OCI-M1 (cell line): ENCODE measurements around the gene TAS2R40.
A peak's percentile ranks its signal among the peaks of the same experiment; 100 is the strongest.
"Not testable (repeated sequence)": the region's sequence is repeated elsewhere in the genome, so short reads cannot be mapped to it uniquely, and the experiment has no call there.

Experiments
- DNase-seq: peaks from one replicate; lab custom pipeline; 2025; lab: John Stamatoyannopoulos, UW

Gene TAS2R40

DNA sequence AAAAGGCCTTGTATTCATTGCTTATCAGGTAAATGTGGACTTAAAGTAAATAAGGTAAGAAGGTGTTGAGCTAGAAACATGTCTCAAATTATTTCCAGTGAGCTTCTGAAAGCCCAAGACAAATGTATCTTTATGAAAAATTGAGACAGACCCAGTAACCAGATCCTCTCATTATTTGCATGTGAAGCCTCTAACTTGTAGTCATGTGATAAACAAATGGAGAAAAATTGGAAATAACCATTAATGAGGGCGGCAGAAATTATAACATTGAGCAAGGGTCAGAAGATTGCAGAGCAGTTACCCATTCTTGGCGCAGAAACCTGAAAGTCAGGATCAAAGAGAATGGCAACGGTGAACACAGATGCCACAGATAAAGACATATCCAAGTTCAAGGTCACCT, at the start of gene TAS2R40:
Gene TAS2R40, plus strand, starts transcription at position 301 of the 400 bp plus-strand sequence. Its CDS starts 42 bp downstream, at position 343.
- DNase-seq: no peak

DNA sequence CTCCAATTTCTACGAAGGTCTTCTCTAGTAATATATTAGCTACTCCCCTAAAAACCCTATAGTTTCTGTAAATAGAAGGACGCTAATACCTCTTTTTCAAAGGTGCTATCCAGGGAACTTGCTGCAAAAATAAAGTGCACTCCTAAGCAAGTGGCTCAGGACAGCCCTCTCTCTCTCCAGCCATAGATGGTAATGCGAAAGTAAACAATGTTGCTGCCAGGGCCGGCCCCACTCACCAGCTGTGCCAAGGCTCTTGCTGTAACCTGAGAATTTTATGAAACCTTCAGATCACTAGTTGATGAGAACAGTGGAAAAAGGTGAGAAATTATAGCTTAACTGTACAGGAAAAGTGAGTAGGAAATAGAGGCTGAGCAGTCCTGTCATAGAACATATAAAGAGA, 49.5 kb upstream of the TAS2R40 start:
- no peak for DNase-seq

DNA sequence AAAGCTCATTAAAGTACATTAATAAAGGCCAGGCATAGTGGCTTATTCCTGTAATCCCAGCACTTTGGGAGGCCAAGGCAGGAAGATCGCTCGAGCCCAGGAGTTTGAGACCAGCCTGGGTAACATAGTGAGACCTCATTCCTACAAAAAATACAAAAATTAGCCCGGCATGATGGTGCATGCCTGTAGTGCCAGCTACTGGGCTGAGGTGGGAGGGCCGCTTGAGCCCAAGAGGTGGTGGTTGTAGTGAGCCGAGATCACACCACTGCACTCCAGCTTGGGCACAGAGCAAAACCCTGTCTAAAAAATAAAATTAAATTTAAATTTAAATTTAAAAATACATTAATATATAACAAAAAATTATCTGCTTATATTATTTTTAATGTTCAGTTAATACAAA, 45.7 kb upstream of the TAS2R40 start:
- no peak for DNase-seq

DNA sequence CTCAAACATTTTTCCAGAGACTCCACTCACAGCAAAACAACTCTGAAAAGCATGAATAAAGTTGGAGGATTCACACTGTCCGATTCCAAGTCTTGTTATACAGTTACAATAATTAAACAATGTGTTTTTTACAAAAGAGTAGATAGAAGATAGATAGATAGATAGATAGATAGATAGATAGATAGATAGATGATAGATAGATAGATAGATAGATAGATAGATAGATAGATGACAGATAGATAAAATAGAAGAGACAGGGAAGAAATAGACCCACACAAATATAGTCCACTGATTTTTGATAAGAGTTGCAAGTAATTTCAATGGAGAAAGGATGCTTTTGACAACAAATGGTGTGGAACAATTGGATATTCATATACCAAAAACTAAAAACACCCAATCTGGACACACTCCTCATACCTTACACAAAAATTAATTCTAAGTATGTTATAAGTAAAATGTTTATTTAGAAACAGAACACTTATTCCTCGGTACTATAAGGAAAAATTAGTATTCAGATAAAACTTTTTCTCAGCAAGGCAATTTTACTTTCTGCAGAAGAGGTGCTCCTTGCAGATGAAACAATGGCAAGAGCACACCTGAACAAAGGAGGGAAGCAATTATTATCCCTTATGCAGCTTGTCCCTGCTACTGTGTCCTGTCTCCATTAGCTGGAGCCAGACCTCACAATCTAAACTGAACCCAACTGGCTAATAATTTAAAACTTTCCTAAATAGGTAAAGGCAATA, 44.3 kb upstream of the TAS2R40 start:
- no peak for DNase-seq

DNA sequence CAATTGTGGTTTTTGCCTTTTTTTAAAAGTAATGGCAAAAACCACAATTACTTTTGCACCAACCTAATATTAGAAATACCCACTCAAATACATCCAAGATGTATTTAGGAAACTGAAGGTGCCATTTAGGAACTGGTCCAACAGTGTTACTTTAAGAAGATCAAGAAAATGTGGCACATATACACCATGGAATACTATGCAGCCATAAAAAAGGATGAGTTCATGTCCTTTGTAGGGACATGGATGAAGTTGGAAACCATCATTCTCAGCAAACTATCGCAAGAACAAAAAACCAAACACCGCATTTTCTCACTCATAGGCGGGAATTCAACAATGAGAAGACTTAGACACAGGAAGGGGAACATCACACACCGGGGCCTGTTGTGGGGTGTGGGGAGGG, 41.1 kb upstream of the TAS2R40 start:
- DNase-seq: not testable (repeated sequence)

DNA sequence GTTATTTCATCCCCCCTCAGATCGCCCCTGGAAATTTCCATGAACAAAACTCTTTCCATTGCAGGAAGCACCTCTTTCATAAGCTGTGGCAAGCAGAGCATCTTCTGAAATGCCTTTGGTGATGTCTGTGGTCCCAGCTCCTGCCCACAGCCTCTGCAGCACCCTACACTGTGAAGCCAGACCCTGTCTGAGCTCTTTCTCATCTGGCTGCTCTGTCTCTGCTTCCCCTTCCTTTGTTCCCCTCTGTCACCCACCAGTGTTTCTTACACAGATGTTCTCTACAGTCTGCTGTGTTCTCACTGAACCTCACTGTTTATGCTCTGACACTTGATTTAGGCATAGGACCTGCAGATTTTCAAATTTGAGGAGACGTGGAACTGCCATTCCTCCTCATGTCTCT, 40.5 kb upstream of the TAS2R40 start:
- no peak for DNase-seq

DNA sequence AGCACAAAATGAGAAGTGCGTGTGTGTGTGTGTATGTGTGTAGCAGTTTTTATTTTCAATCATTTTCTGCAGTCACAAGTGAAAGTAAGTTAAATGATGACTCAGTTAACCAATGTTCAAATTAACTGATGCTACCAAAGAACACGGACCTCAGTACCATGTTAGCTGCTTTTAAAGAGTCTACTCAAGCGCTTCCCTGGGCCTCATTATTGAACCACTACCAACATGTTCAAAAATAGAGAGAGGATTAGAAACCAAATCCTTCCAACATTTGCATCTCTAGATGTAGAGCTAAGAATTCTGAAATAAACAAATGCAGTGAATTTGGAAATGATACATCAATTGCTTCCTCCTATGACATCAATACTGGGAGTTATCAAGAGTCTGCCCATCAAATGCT, 38.8 kb upstream of the TAS2R40 start, which contains the start of gene TAS2R39:
Gene TAS2R39, plus strand, starts transcription at position 396 of the 400 bp plus-strand sequence. Its CDS starts 0 bp downstream, at position 396.
- DNase-seq: no peak

DNA sequence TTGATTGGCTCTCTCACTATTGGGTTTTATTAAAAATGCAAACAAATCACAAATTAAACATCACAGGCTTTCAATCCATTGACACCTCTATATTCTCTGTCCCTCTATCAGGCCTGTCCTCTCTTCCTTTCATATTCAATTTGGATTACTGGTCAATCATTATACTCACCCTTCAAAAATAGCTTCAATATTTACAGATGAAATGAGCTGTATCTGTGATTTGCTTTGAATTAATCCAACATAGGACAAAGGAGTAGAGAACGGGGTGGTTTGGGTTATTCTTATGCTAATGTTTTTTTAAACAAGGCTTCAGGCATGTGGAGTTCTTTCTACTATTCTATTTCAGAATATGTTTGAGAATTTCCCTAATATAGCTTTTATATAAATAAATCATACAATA, 36.3 kb upstream of the TAS2R40 start:
- no peak for DNase-seq

DNA sequence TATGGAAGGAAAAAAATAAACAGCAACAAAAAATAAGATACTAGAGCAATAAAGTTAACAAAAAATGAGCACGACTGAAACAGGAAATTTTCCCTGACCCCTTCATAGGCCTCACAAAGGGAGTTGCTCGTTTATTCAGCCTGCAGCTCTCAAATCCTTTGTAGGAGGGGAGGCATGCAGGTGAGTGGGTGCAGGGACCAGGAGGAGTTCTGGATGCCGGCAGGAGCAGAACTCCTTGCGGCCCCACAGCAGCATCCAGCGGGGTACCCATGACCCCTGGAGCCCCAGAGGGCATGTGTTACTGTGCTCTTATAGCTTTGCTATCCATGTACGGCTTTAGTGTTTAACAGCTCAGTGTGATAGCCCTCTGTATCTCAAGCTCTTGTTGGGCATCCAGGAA, 32.8 kb upstream of the TAS2R40 start:
- no peak for DNase-seq

DNA sequence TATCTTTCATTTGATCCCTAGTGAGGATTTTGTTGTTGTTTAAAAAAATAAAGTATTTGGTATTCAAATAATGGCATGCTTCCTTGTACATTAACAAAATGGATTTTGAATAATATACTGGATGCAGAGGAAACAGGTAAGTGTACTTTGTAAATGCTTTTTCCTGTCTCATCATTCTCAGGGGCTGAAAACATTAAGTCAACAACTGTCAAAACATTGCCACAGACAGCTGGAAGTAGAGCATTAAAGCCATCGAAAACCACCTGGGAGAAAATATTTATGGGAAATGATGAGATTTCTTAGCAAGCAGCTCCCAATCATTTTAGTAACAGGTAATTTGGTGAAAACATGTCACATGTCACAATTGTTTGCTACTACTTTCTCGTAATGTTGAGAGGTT, 28.0 kb upstream of the TAS2R40 start:
- no peak for DNase-seq

DNA sequence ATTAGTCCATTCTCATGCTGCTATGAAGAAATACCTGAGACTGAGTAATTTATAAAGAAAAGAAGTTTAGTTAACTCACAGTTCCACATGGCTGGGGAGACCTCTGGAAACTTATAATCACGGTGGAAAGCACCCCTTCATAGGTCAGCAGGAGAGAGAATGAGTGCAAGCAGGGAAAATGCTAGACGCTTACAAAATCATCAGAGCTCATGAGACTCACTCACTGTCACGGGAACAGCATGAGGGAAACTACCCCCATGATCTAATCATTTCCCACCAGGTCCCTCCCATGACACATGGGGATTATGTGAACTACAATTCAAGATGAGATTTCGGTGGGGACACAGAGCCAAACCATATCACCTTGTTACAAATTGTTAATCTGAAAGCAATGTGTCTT, 22.8 kb upstream of the TAS2R40 start:
- peak; percentile 18 for DNase-seq

DNA sequence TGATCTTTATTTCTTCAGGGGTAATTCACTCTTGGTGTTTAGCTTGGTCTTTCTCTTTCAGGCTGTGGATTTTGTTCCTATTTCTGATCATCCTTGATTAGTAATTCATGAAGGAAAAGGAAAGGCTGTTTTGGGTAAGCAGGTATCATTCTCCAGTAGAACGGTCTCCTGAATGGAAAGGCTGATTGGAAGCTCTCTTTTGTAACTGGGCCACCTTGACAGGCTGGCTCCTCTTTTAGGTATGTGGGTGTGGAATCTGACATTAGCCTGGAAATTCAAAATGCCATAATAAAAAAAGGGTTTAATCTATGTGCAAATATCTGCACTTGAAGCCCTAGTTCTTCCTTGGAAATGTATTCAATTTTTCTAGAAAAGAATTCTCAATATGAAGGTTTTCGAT, 19.7 kb upstream of the TAS2R40 start:
- no peak for DNase-seq

DNA sequence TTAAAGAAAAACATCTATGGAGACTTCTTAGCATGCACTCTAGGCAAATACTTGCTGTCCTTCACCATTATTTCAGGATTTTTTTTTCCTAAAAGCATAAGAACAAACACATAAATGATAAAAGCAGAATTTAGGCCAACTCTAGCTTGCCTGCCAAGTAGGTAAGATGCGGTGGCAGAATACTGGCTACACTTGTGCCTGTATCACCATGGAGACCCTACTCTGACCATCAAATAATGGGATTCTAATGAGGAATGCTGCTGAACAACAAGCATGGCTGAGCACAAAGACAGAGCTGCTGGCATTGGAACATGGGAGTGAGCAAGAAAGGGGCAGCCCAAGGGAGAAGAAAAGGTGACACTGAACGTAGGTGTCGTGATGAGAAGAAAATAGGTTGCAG, 18.5 kb upstream of the TAS2R40 start:
- no peak for DNase-seq

DNA sequence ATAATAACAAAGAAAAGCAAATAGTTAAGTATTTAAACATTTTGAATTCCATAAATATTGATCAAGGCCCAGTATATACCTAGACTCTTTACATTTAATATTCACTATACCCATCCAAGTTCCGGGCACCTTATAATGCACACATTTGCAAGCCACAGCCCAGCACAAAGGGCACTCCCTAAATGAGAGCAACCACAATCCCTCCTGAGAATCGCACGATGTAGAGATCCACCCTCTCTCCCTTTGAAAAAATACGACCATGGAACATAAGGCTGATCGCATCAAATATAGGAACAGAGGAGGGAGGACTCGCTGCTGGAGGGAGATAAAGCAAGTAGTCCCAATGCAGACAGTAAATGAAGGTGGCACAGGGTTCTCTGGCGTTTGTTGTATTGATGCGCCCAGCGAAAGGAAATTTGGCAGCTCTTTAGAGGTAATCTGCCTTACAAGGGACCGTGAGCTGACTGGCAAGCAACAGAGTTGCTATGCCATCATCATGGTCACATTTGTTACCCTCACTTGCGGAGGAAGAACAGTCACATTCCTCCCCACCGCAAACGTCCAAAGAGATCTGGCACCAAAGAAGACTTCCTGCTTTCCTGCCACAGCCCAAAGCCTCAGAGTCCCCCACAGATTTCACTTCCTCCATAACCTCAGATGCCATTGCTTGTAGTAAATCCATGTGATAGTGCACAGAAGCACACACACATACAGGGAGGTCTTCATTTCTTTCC, 16.1 kb upstream of the TAS2R40 start:
- peak; percentile 61 for DNase-seq

DNA sequence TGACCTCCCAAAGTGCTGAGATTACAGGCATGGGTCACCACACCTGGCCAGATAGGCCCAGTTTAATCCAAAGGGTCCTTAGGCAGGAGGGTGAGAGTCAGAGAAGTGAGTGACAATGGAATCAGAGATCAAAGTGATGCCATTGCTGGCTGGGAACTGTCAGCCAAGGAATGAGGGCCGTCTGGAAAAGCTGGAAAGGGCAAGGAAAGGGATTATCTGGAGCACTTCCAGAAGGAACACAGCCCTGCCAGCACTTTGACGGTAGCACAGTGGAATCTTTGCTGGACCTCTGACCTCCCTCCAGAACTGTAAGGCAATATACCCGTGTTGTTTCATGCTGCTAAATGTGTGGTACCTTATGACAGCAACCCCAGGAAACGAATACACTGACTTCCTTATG, 11.3 kb upstream of the TAS2R40 start:
- no peak for DNase-seq

DNA sequence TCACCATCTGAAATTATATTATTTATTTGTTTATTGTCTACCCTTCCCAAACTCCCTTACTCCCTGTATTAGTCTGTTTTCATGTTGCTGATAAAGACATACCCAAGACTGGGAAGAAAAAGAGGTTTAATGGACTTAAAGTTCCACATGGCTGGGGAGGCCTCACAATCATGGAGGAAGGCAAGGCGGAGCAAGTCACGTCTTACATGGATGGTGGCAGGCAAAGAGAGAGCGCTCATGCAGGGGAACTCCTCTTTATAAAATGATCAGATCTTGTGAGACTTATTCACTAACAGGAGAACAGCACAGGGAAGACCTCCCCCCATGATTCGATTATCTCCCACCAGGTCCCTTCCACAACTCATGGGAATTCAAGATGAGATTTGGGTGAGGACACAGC, 8.4 kb upstream of the TAS2R40 start:
- DNase-seq: not testable (repeated sequence)

DNA sequence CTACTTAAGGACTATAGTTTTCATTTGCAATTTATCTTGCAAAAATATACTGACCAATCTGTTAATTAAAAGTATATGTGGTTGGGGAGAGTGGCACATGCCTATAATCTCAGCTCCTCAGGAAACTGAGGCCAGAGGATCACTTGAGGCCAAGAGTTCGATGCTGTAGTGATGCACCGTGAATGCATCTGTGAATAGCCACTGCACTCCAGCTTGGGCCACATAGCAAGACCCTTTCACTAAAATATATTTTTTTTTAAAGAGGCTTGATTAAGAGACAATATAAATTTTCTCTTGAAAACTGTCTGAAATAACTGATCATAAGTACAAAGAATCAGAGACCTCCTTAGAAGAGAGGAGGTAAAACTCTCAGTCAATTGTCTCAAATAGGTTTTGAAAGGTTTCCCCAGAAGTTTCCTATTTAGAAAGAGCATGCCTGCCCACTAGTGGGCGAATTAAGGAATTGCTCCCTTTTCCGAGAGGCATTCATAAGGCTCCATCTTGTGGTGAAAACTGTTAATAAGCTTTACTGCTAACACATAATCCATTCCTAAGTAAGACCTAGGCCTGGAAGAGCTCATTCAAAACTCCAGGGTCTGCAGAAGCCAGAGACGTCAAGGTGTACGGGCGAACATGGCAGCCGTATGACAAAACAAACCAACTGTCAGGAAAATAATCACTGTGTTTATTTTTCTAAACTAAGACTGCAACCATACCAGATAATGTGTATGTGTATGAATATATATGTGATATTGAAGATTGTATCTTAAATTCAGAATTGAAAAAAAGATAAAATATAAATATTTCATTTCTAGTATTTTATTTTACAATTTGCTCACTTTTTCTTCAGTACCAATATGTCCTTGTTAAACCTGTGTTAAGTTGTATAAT, 6.8 kb upstream of the TAS2R40 start:
- peak; percentile 84 for DNase-seq

DNA sequence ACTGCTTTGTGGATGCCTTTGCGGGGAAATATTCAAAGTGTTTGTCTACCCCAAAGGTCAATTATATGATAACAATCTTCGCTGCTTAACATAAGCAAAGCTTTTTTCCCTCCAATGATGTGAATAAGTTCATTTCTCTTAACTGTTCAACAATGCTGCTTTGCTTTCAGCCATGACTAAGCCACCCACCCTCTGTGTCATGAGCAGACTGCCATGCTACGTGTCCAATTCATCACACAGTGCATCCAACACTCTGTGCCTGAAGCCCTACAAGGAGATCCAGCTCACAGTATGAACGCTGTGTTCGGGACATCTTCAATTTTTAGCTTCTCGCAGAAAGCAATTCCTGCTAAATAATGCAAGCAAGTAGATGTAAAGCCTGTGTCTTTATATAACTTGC, 5.7 kb upstream of the TAS2R40 start:
- no peak for DNase-seq

DNA sequence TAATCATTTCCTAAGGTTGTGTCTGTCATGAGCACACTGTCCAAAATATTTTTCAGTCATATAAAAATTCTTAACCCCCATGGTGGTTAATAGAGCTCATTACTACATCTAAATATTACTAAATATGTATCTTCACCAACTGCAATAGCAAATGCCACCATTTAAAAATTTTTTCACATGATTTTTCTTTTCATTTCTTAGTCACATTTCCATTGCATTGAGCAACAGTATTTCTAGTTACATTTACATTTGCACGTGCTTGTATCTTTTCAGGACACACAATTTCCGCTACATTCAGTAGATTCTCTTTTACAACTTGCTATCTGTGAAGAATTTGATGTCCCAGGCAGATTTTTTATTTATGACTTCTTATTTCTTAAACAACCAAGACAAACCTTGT, 5.2 kb upstream of the TAS2R40 start:
- DNase-seq: no peak

DNA sequence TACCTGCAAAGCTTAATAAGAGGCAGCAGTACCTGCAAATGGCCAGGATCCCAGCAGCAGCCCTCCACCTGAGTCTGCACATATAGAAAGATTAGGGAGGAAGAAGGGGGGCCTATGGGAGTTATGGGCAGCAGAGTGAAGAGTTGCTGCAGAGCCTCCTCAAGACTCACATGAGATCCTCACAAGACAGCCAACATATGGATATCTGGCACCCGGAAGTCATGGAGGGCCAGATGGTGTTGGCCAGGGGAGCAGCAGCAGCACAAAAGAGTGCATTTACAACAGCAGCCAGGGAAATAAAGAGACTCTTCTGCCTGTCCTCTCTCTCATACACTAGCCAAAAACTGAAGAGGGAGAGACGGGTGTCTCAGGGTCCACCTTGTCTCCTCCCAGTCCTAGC, 4.0 kb upstream of the TAS2R40 start:
- DNase-seq: no peak

DNA sequence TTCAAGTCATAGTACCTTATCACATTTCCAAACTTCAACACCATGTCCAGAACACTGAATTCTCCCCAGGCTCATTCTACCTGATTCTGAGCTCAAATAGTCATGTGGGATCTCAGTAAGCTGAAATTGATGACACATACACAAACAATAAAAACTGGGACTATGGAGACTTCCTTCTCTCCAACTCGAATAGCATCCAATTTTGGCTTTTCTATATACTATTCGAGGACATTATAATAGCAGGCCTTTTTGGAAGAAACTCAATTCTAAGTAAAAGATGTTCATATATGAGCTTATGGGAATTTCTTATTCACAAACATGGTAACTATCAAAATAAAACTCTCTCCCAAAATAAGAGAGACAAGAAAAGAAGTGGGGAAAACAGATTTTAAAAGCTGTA, 551 bp upstream of the TAS2R40 start:
- DNase-seq: no peak

DNA sequence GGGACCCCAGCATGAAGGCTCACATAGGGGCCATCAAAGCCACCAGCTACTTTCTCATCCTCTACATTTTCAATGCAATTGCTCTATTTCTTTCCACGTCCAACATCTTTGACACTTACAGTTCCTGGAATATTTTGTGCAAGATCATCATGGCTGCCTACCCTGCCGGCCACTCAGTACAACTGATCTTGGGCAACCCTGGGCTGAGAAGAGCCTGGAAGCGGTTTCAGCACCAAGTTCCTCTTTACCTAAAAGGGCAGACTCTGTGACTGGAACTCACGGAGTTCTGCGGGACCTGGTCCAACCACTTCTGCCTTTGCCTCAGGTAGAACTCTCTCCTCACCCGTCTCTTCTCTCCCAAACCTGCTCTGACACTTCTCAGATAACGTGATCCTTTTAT, 945 bp downstream of the TAS2R40 start:
- DNase-seq: peak; percentile 31

DNA sequence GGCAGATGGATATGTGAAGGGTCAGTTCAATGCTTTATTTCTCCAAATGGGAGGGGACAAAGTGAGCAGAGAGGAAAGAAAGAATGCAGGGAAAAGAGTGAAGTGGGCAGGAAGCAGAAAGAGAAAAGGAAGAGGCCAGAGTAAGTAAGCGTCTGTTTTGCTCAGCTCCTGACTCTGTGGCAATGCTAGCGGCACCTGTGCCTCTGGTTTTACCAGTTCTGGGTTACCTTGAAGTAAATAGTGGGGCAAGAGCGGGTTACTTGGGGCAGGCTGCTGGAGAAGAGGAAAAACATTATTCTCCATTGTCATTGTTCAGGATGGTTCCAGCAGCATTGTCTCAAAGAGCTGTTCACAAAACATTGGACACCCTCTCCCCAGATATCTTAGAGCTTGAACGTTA, 1.9 kb downstream of the TAS2R40 start:
- DNase-seq: no peak
